ENCODE data around the gene RIMBP2.

RIMBP2 gene

GRCh38 chr12:130372936-130373335 lies 343.2 kb downstream of the RIMBP2 start:
- Histone ChIP-seq H3K79me2 (ENCODE audit: insufficient read depth, low read depth) (no peaks in the 10 kb centered on the region), H3K4me3 (IDR thresholded peaks at IDR 0.05; ENCODE audit: insufficient read depth, low read depth, low read length) (no peak overlapping the region), H3K4me1 (ENCODE audit: low read depth, poor library complexity, severe bottlenecking) (no peaks in the 10 kb centered on the region), H3K9ac (no peak overlapping the region), H3K27me3 (ENCODE audit: insufficient read depth, low read depth) (no peaks in the 10 kb centered on the region), H3K27ac (no peak overlapping the region), H4K20me1 (ENCODE audit: insufficient read depth) (no peaks in the 10 kb centered on the region), H3K4me2 (no peak overlapping the region), H3K36me3 (ENCODE audit: insufficient read depth) (no peaks in the 10 kb centered on the region), H2AFZ (ENCODE audit: low read depth) (no peak overlapping the region)
- TF ChIP-seq CTCF (conservative IDR thresholded peaks at IDR 0.05; ENCODE audit: low read depth, low read length): no peak

DNA sequence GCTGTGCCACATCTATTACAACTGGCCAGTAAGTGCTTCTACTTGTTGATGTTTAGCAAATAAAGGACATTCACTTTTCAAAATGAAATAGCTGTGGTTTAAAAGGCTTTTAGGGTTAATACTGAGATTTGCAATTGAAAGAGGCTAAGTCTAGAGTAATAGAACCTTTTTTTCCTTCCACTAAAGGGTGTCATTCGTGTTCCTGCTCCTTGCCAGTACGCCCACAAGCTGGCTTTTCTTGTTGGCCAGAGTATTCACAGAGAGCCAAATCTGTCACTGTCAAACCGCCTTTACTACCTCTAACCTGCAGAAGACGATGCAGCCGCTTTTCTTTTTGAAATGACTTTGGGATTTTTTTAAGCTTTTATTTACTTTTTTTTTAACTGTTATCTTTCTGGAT lies 344.8 kb downstream of the RIMBP2 start:
- Histone ChIP-seq H3K79me2 (ENCODE audit: insufficient read depth, low read depth) (no peaks in the 10 kb centered on the region), H3K27ac (no peak overlapping the region), H3K36me3 (ENCODE audit: insufficient read depth) (no peaks in the 10 kb centered on the region), H3K27me3 (ENCODE audit: insufficient read depth, low read depth) (no peaks in the 10 kb centered on the region), H3K4me3 (IDR thresholded peaks at IDR 0.05; ENCODE audit: insufficient read depth, low read depth, low read length) (no peak overlapping the region), H2AFZ (ENCODE audit: low read depth) (no peak overlapping the region), H4K20me1 (ENCODE audit: insufficient read depth) (no peaks in the 10 kb centered on the region), H3K4me2 (no peak overlapping the region), H3K4me1 (ENCODE audit: low read depth, poor library complexity, severe bottlenecking) (no peaks in the 10 kb centered on the region), H3K9ac (no peak overlapping the region)
- TF ChIP-seq CTCF (conservative IDR thresholded peaks at IDR 0.05; ENCODE audit: low read depth, low read length): no peak

DNA sequence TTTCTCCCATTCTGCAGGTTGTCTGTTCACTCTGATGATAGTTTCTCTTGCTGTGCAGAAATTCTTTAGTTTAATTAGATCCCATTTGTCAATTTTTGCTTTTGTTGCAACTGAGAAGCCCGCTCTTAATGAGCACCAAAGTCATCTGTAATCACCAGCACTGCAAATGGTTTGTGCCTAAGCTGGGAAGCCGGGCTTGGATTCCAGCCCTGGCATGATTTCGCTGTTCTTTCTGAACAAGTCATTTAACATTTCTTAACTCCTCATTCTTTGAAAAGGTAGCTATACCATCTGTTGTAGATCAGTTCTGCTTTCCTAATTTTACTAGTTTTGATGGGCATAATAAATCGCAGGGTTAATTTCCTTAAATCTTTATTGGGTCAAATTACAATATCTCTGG lies 346.3 kb downstream of the RIMBP2 start:
- H3K9ac ChIP-seq: no peak overlapping the region
- no peaks in the 10 kb centered on the region for H4K20me1 ChIP-seq (ENCODE audit: insufficient read depth)
- H3K4me1 ChIP-seq (ENCODE audit: low read depth, poor library complexity, severe bottlenecking): no peaks in the 10 kb centered on the region
- no peak overlapping the region for H3K4me2 ChIP-seq
- H3K4me3 ChIP-seq (IDR thresholded peaks at IDR 0.05; ENCODE audit: insufficient read depth, low read depth, low read length): no peak overlapping the region
- no peak overlapping the region for H2AFZ ChIP-seq (ENCODE audit: low read depth)
- H3K27ac ChIP-seq: no peak overlapping the region
- TF ChIP-seq CTCF (conservative IDR thresholded peaks at IDR 0.05; ENCODE audit: low read depth, low read length): no peak
- no peaks in the 10 kb centered on the region for H3K27me3 ChIP-seq (ENCODE audit: insufficient read depth, low read depth)
- no peaks in the 10 kb centered on the region for H3K36me3 ChIP-seq (ENCODE audit: insufficient read depth)
- no peaks in the 10 kb centered on the region for H3K79me2 ChIP-seq (ENCODE audit: insufficient read depth, low read depth)

GRCh38 chr12:130367523-130367922 lies 348.6 kb downstream of the RIMBP2 start:
- H3K79me2 ChIP-seq (ENCODE audit: insufficient read depth, low read depth): no peaks in the 10 kb centered on the region
- no peaks in the 10 kb centered on the region for H4K20me1 ChIP-seq (ENCODE audit: insufficient read depth)
- no peak overlapping the region for H3K4me2 ChIP-seq
- H3K27me3 ChIP-seq (ENCODE audit: insufficient read depth, low read depth): no peaks in the 10 kb centered on the region
- H3K27ac ChIP-seq: no peak overlapping the region
- H2AFZ ChIP-seq (ENCODE audit: low read depth): no peak overlapping the region
- H3K36me3 ChIP-seq (ENCODE audit: insufficient read depth): no peaks in the 10 kb centered on the region
- H3K4me3 ChIP-seq (IDR thresholded peaks at IDR 0.05; ENCODE audit: insufficient read depth, low read depth, low read length): no peak overlapping the region
- no peak overlapping the region for H3K9ac ChIP-seq
- no peaks in the 10 kb centered on the region for H3K4me1 ChIP-seq (ENCODE audit: low read depth, poor library complexity, severe bottlenecking)
- no peak for TF ChIP-seq CTCF (conservative IDR thresholded peaks at IDR 0.05; ENCODE audit: low read depth, low read length)

- Histone ChIP-seq H3K27me3 (ENCODE audit: insufficient read depth, low read depth) (no peaks in the 10 kb centered on the region), H3K9ac (no peak overlapping the region), H2AFZ (ENCODE audit: low read depth) (no peak overlapping the region), H3K4me1 (ENCODE audit: low read depth, poor library complexity, severe bottlenecking) (no peaks in the 10 kb centered on the region), H3K4me2 (no peak overlapping the region), H3K27ac (no peak overlapping the region), H3K36me3 (ENCODE audit: insufficient read depth) (no peaks in the 10 kb centered on the region), H4K20me1 (ENCODE audit: insufficient read depth) (no peaks in the 10 kb centered on the region), H3K4me3 (IDR thresholded peaks at IDR 0.05; ENCODE audit: insufficient read depth, low read depth, low read length) (no peak overlapping the region), H3K79me2 (ENCODE audit: insufficient read depth, low read depth) (no peaks in the 10 kb centered on the region)
- no peak for TF ChIP-seq CTCF (conservative IDR thresholded peaks at IDR 0.05; ENCODE audit: low read depth, low read length)
Measured at GRCh38 chr12:130367003-130367402, 349.1 kb downstream of the RIMBP2 start.
